ENCODE data around the gene ATP2A1.
A peak's percentile ranks its signal among the peaks of the same experiment; 100 is the strongest.

Gene ATP2A1

DNA sequence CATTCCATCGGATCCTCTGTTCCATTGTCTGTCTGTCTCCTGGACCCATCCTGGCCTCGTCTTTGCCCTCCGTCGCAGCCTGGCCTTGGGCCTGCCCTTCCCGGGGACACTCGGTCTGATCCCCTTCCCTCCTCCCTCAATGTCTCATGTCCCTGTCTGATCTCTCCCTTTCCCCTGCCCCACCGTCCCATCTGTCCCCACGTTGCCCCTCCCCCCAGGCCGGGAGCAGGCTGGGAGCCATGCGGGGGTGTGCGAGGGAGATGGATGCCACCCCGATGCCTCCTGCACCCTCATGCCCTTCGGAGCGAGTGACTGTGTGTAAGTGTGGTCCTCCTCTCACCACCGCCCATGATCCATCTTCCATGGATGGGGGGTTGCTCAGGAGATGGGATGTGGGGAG is 5.3 kb upstream of the ATP2A1 start:
- TF ChIP-seq ARNT (IDR thresholded peaks at IDR 0.05) (no peak), LEF1 (IDR thresholded peaks at IDR 0.05; ENCODE audit: borderline replicate concordance) (no peak), NFRKB (IDR thresholded peaks at IDR 0.05) (no peak), FOXA1 (IDR thresholded peaks at IDR 0.05) (no peak), ZNF384 (IDR thresholded peaks at IDR 0.05) (no peak), HDGF (IDR thresholded peaks at IDR 0.05; ENCODE audit: borderline replicate concordance) (no peak), BHLHE40 (IDR thresholded peaks at IDR 0.05; ENCODE audit: borderline replicate concordance) (no peak), SP1 (IDR thresholded peaks at IDR 0.05) (no peak), ELF4 (IDR thresholded peaks at IDR 0.05) (no peak), FOXK2 (IDR thresholded peaks at IDR 0.05) (no peak)
- POLR2A ChIA-PET, result no interaction called here
- CTCF ChIA-PET, result interaction anchor here (1.4 to 1.8 kb wide), 2 partner anchors 11 to 72 kb away, joined by 4 to 6 read pairs; no protein-coding TSS in a partner anchor
- no peak for DNase-seq (ENCODE audit: extremely low spot score)

DNA sequence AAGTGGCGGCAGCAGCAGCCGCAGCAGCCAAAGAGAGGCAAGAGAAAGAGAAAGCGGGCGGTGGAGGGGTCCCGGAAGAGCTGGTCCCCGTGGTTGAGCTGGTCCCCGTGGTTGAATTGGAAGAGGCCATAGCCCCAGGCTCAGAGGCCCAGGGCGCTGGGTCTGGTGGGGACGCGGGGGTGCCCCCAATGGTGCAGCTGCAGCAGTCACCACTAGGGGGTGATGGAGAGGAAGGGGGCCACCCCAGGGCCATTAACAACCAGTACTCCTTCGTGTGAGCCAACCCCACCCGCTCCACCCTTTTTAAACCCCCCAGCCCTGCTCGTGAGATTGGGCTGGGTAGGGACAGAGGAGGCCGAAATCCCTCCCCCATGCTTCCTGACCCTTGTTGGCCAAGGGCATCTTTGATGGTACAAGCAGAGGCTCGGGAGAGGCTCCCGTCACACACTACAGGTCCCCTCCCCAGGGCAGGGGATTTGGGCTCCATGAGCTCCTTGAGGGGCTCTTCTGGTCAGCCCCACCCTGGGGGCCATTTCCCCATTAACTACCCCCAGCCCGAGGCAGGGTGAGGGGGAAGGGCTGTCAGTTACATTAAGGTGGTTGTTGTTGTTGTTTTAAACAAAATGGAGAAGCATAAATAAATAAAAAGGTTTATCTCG is 4.6 kb upstream of the ATP2A1 start:
- DNase-seq (ENCODE audit: extremely low spot score), result peak; percentile 64
- POLR2A ChIA-PET, result interaction anchor here (2.4 kb wide), 1 partner anchor 77 kb away, joined by 11 read pairs; the partner anchor contains the start of gene NFATC2IP
- CTCF ChIA-PET, result interaction anchor here (1.4 to 1.8 kb wide), 2 partner anchors 11 to 71 kb away, joined by 4 to 6 read pairs; no protein-coding TSS in a partner anchor
- TF ChIP-seq LEF1 (IDR thresholded peaks at IDR 0.05; ENCODE audit: borderline replicate concordance) (no peak), BHLHE40 (IDR thresholded peaks at IDR 0.05; ENCODE audit: borderline replicate concordance) (no peak), FOXA1 (IDR thresholded peaks at IDR 0.05) (no peak), NFRKB (IDR thresholded peaks at IDR 0.05) (no peak), CTBP1 (IDR thresholded peaks at IDR 0.05; ENCODE audit: borderline replicate concordance) (no peak), TARDBP (IDR thresholded peaks at IDR 0.05) (no peak), ELF4 (IDR thresholded peaks at IDR 0.05) (no peak), PKNOX1 (IDR thresholded peaks at IDR 0.05) (no peak), HDGF (IDR thresholded peaks at IDR 0.05; ENCODE audit: borderline replicate concordance) (no peak), L3MBTL2 (conservative IDR thresholded peaks at IDR 0.05) (no peak), SUZ12 (IDR thresholded peaks at IDR 0.05) (no peak), ARNT (IDR thresholded peaks at IDR 0.05) (no peak), ZNF384 (IDR thresholded peaks at IDR 0.05) (no peak), FOXK2 (IDR thresholded peaks at IDR 0.05) (no peak)

DNA sequence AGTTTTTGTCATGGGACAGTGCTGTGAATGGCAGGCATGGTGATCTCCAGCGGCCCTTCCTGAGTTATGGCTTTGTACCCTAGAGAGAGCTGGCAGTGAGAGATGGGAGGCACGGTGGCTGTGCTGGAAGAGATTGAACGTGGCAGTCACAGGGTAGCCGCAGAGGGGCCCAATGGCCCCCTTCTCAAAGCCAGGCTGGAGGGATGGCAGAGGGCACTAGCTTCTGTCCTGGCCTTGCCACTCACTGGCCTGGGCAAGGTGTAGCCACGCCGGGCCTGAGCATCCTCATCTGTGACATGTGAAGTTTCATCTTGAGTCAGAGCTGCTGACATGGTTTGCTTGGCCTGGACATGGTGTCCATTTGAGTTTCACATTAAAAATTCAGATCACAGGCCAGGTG is 3.9 kb upstream of the ATP2A1 start:
- POLR2A ChIA-PET, result interaction anchor here (0.8 to 2.4 kb wide), 5 partner anchors 9 to 76 kb away, joined by 3 to 11 read pairs (median 3); partner anchors contain the start of genes ATXN2L and NFATC2IP
- TF ChIP-seq L3MBTL2 (conservative IDR thresholded peaks at IDR 0.05) (no peak), ELF4 (IDR thresholded peaks at IDR 0.05) (no peak), HDGF (IDR thresholded peaks at IDR 0.05; ENCODE audit: borderline replicate concordance) (no peak), PKNOX1 (IDR thresholded peaks at IDR 0.05) (no peak), ARNT (IDR thresholded peaks at IDR 0.05) (no peak), TARDBP (IDR thresholded peaks at IDR 0.05) (no peak), FOXK2 (IDR thresholded peaks at IDR 0.05) (no peak), LEF1 (IDR thresholded peaks at IDR 0.05; ENCODE audit: borderline replicate concordance) (no peak), CTBP1 (IDR thresholded peaks at IDR 0.05; ENCODE audit: borderline replicate concordance) (no peak), NFRKB (IDR thresholded peaks at IDR 0.05) (no peak), ZNF384 (IDR thresholded peaks at IDR 0.05) (no peak)
- CTCF ChIA-PET, result interaction anchor here (1.8 kb wide), 1 partner anchor 12 kb away, joined by 6 read pairs; no protein-coding TSS in a partner anchor
- DNase-seq (ENCODE audit: extremely low spot score), result no peak

DNA sequence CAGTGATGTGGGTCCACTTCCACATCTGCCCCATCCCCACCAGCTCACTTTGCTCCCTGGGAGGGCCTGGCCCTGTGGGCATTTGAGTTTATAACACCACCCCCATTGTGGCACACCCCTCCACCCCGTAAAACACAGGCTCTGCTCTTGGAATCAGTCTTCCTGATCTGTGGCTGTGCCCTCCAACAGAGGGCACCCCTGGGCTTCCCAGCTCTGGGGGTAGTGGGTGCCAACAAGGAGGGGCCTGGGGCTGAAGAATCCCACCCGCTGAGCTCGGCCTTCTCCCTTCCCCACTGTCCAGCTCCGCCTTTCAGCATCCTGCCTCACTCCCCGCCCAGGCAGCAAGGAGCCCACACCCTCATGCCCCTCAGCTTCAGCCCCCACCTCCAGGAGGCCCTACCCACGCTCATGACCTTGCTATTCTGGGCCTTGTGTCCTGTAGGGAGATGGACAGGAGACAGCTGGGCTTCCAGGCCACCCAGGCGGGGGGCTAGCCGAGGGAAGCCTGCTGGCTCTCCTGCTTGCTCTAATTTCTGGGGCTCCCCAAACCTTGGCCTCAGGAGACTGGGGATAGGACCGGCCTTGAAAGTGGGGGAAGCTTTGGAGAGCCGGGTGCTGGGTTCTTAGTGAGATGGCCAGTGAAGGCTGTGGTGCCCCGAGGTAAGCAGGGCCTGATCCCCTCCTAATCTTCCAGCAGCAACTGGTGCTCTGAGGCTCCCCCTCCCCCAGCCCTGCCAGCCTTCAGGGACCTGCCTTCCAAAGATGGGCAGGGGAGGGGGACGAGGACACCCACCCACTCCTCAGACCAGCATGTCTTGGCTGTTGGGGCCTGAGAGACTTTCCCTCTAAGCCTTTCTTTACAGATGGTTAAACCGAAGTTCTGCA is 2.9 kb upstream of the ATP2A1 start:
- POLR2A ChIA-PET, result interaction anchor here (0.8 to 2.4 kb wide), 8 partner anchors 10 to 75 kb away, joined by 3 to 11 read pairs (median 4); partner anchors contain the start of genes ATXN2L, NFATC2IP and SH2B1
- DNase-seq (ENCODE audit: extremely low spot score), result no peak
- TF ChIP-seq LEF1 (IDR thresholded peaks at IDR 0.05; ENCODE audit: borderline replicate concordance) (no peak), CTBP1 (IDR thresholded peaks at IDR 0.05; ENCODE audit: borderline replicate concordance) (no peak), SUZ12 (IDR thresholded peaks at IDR 0.05) (no peak), FOXA1 (IDR thresholded peaks at IDR 0.05) (no peak), NFRKB (IDR thresholded peaks at IDR 0.05) (no peak), FOXK2 (IDR thresholded peaks at IDR 0.05) (no peak), TARDBP (IDR thresholded peaks at IDR 0.05) (no peak)
- CTCF ChIA-PET, result interaction anchor here (1.0 kb wide), 1 partner anchor 69 kb away, joined by 7 read pairs; no protein-coding TSS in a partner anchor

GRCh38 chr16:28876019-28876659 is 2.1 kb upstream of the ATP2A1 start:
- CTCF ChIA-PET, result no interaction called here

More at GRCh38 chr16:28876019-28876659, 2.1 kb upstream of the ATP2A1 start:
- POLR2A ChIA-PET, result interaction anchor here (0.9 to 2.4 kb wide), 7 partner anchors 11 to 74 kb away, joined by 3 to 11 read pairs (median 5); partner anchors contain the start of genes ATXN2L, NFATC2IP and SH2B1
- no peak for TF ChIP-seq BHLHE40 (IDR thresholded peaks at IDR 0.05; ENCODE audit: borderline replicate concordance)
- no peak for TF ChIP-seq ELF4 (IDR thresholded peaks at IDR 0.05)
- TF ChIP-seq FOXK2 (IDR thresholded peaks at IDR 0.05), result no peak
- no peak for TF ChIP-seq ZNF384 (IDR thresholded peaks at IDR 0.05)
- TF ChIP-seq FOXA1 (IDR thresholded peaks at IDR 0.05), result no peak
- no peak for TF ChIP-seq NFRKB (IDR thresholded peaks at IDR 0.05)
- no peak for TF ChIP-seq L3MBTL2 (conservative IDR thresholded peaks at IDR 0.05)
- no peak for TF ChIP-seq HDGF (IDR thresholded peaks at IDR 0.05; ENCODE audit: borderline replicate concordance)
- TF ChIP-seq PKNOX1 (IDR thresholded peaks at IDR 0.05), result no peak
- DNase-seq (ENCODE audit: extremely low spot score), result no peak

Measured in HEK293T (cell line).